Skin epidermis (tissue), 12 donors: ENCODE data around the gene CAMK2A.

Source experiments
- H3K27ac ChIP-seq, 21 experiments: fragments of 200-600 bp; sonication (generic) in 11 of 21; one replicate each; pipeline ENCODE4 v1.5.0; 2020; ENCODE audit warnings: mild to moderate bottlenecking in 3 of 21, inconsistent platforms in 2 of 21, moderate library complexity in 2 of 21
- H3K4me3 ChIP-seq, 7 experiments: fragments of 200-600 bp; sonication (generic) in 2 of 7; one replicate each; pipeline ENCODE4 v1.5.0; 2020; ENCODE audit warnings: inconsistent platforms in 2 of 7, mild to moderate bottlenecking in 2 of 7, moderate library complexity in 1 of 7

Gene CAMK2A

GRCh38 chr5:150181766-150182545, 107.6 kb downstream of the CAMK2A start:
- peak overlapping the region in 4 of 21 experiments; percentile 41 to 81 (median 76) for H3K27ac ChIP-seq
- H3K4me3 ChIP-seq, result no peak overlapping the region

DNA sequence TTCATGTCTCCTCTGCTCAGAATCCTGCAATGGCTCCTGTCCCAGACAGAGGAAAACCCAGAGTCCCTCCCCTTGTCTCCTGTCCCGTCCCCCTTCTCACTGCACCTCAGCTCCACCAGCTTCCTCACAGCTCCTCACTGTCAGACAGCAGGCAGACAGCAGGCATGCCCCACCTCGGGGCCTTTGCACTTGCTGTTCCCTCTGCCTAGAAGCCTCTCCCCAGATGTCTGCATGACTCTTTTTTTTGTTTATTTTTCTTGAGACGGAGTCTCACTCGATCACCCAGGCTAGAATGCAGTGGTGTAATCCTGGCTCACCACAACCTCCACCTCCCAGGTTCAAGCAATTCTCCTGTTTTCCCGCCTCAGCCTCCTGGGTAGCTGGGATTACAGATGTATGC, 108.5 kb downstream of the CAMK2A start:
- Histone ChIP-seq H3K27ac (peak overlapping the region in 13 of 21 experiments; percentile 9 to 81 (median 59)), H3K4me3 (no peak overlapping the region)

DNA sequence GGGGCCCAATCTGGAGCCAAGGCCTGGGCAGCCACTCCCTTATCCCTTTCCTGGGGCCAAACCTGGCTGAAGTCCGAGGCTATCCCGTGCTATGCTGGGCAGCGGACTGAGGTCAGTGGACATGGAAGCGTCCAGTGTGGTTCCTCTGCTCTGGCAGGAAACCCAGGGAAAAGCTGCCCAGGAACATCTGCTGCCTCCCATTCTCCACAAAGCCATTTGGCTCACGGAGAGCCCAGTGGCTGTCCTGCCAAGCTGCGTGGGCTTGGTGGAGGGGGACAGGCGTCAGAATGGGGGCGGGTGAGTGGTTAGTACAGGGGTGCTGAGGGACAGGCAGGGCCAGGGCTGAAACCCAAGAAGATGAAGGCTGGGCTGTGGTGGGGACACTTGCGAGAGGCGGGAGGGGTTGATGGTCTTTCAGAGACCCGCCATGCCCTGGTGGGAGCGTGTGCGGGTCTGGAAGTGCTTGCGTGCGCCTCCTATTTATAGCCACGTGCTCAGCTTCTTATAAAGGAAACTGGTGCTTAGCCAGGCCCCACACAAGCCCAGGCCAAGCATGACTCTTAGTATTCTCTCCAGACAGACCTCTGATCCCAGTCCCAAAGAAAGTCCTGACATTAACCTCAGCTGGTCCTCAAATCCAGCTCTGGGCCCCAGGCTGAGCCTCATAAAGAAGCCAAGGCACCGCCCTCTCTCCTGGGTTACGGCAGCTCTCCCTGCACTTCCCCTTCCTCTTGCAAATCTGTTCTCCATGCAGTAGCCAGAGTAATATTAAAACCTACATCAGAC, 109.1 kb downstream of the CAMK2A start:
- Histone ChIP-seq H3K4me3 (no peak overlapping the region), H3K27ac (peak overlapping the region in 13 of 21 experiments; percentile 9 to 81 (median 62))

GRCh38 chr5:150179019-150179620, 110.5 kb downstream of the CAMK2A start:
- Histone ChIP-seq H3K27ac (peak overlapping the region in 11 of 21 experiments; percentile 14 to 81 (median 62)), H3K4me3 (no peak overlapping the region)

DNA sequence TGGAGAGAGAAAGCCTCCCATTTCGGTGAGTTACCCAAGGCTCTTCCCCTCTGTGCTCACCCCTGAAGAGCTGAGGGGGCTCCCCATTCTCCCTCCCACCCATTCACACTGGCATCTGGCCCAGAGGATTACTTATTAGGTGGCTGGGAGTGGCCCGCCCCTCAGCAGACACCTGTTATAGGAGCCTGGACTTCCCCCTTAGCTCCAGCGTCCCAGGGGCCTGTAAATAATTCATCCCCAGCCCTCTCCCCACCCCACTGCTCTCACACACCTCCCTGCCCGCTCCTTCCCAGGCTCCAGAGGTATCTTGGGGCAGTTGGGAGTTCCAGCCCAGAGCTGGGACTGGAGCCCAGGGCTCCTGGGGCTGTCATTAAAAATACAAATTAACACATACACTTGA, 111.3 kb downstream of the CAMK2A start:
- Histone ChIP-seq H3K27ac (peak overlapping the region in 2 of 21 experiments; percentile 46 to 59), H3K4me3 (no peak overlapping the region)

DNA sequence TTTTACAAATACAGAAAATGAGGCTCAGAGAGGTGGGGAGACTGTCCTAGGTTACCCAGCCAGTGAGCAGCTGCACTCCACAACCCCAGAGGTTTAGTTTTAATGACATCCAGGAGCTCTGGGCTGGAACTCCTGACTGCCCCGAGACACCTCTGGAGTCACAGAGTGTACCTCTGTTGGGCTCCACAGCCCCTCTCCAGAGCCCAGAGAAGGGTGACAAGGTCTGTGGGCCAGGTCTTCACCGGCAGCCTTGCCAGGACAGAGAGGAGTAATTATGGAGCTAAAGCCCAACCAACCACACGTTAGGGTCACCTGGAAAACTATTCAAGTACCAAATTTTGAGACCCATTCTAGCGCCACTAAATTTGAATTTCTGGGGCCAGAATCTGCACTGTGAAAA, 111.9 kb downstream of the CAMK2A start:
- peak overlapping the region in 1 of 21 experiments; percentile 59 for H3K27ac ChIP-seq

DNA sequence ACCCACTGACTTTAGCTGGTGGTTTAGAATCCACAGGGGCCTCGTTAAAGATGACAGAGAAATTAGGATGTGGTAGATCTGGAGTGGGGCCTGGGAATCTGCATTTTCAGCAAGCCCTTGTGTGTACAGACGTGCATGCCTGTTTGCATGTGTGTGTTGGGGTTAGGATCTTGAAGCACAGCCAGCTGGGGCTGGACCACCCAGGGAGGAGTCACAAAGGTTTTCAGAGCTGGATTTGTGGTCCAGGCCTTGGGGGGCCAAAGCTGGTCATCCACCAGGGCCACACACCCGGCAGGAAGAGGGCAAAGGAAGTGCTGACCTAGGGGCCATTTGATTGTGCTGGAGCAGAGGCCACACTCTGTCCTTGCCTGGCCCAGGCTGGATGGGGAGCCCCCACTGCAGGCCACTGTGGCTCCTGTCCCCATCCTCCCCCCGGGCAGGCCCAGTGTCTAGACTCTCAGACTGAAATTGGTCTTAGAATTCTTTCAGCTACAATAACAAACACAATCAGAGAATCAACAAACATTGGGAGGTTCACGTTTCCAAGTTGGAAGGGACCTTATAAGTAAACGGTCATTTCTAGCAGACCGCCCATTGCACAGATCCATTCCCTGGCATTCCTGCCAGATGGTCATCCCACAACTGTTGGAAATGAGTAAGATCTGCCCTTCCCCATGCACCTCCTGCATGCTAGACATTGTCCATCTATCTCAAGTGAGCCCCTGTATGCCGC, 112.7 kb downstream of the CAMK2A start:
- H3K27ac ChIP-seq, result peak overlapping the region in 1 of 21 experiments; percentile 49
- H3K4me3 ChIP-seq, result no peak overlapping the region

More for the DNA sequence above, 111.9 kb downstream of the CAMK2A start:
- H3K4me3 ChIP-seq, result no peak overlapping the region

- Histone ChIP-seq H3K27ac (peak overlapping the region in 1 of 21 experiments; percentile 60), H3K4me3 (no peak overlapping the region)
These were observed 114.0 kb downstream of the CAMK2A start for GRCh38 chr5:150175536-150175935.

GRCh38 chr5:150175076-150175475, 114.5 kb downstream of the CAMK2A start:
- peak overlapping the region in 1 of 21 experiments; percentile 60 for H3K27ac ChIP-seq
- H3K4me3 ChIP-seq, result no peak overlapping the region

- H3K4me3 ChIP-seq, result no peak overlapping the region
- peak overlapping the region in 1 of 21 experiments; percentile 27 for H3K27ac ChIP-seq
These were observed 115.3 kb downstream of the CAMK2A start for GRCh38 chr5:150174285-150174684.

- Histone ChIP-seq H3K27ac (no peak overlapping the region), H3K4me3 (no peak overlapping the region)
These were observed 116.4 kb downstream of the CAMK2A start for GRCh38 chr5:150173161-150173560.

GRCh38 chr5:150172556-150172955, 117.0 kb downstream of the CAMK2A start:
- Histone ChIP-seq H3K27ac (peak overlapping the region in 1 of 21 experiments; percentile 21), H3K4me3 (no peak overlapping the region)

- Histone ChIP-seq H3K27ac (no peak overlapping the region), H3K4me3 (no peak overlapping the region)
These were observed 117.4 kb downstream of the CAMK2A start for GRCh38 chr5:150172145-150172544.
